Nephron progenitor cell (in vitro differentiated cells): ENCODE data around the gene TNFAIP8L1.

Experiments used
- DNase-seq: peaks from one replicate; pipeline ENCODE4 v3.0.0; 2021
- H3K27ac Mint-ChIP-seq: 2 replicates; pipeline ENCODE4 v1.8.0; 2021; ENCODE audit warnings: mild to moderate bottlenecking, moderate library complexity, mixed read lengths
- H3K27me3 Mint-ChIP-seq: 2 replicates; pipeline ENCODE4 v1.8.0; 2021; ENCODE audit warnings: mild to moderate bottlenecking, low read depth, mixed read lengths; ENCODE audit not compliant: poor library complexity
- H3K36me3 Mint-ChIP-seq: 2 replicates; pipeline ENCODE4 v1.8.0; 2021; ENCODE audit warnings: low read depth, mixed read lengths
- H3K4me1 Mint-ChIP-seq: 2 replicates; pipeline ENCODE4 v1.8.0; 2021; ENCODE audit warnings: mixed read lengths
- H3K4me3 Mint-ChIP-seq: 2 replicates; pipeline ENCODE4 v1.8.0; 2021; ENCODE audit warnings: mild to moderate bottlenecking, moderate library complexity, mixed read lengths
- H3K9me3 Mint-ChIP-seq: 2 replicates; pipeline ENCODE4 v1.8.0; 2021; ENCODE audit warnings: mild to moderate bottlenecking, moderate library complexity, mixed read lengths
- TF ChIP-seq, protein P1 (sequence below): fragments of 200-600 bp; sonication (generic); IDR thresholded peaks from 2 replicates; pipeline ENCODE4 v1.5.0; 2021; ENCODE audit warnings: antibody characterized with exemption

TNFAIP8L1 gene

DNA sequence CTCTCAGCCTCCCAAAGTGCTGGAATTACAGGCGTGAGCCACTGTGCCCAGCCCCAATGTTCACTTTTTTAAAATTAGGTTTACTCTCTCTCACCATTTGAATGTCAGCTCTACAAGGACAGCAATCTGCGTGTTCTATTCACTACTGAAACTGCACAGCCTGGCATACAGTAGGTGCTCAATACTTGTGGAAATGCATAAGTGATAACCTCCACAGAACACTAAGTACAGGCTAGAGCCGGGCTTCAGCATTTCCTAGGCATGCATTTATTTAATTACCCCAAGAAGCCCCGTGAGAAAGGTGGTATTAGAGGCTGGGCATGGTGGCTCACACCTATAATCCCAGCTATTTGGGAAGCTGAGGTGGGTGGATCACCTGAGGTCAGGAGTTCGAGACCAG is 33.1 kb upstream of the TNFAIP8L1 start:
- peaks cover 24% of the 10 kb centered on the region for H3K4me1 Mint-ChIP-seq
- H3K9me3 Mint-ChIP-seq: no peaks in the 10 kb centered on the region
- TF ChIP-seq, protein P1, sequence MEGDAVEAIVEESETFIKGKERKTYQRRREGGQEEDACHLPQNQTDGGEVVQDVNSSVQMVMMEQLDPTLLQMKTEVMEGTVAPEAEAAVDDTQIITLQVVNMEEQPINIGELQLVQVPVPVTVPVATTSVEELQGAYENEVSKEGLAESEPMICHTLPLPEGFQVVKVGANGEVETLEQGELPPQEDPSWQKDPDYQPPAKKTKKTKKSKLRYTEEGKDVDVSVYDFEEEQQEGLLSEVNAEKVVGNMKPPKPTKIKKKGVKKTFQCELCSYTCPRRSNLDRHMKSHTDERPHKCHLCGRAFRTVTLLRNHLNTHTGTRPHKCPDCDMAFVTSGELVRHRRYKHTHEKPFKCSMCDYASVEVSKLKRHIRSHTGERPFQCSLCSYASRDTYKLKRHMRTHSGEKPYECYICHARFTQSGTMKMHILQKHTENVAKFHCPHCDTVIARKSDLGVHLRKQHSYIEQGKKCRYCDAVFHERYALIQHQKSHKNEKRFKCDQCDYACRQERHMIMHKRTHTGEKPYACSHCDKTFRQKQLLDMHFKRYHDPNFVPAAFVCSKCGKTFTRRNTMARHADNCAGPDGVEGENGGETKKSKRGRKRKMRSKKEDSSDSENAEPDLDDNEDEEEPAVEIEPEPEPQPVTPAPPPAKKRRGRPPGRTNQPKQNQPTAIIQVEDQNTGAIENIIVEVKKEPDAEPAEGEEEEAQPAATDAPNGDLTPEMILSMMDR: no peak
- H3K27ac Mint-ChIP-seq: no peak overlapping the region
- no peak overlapping the region for H3K4me3 Mint-ChIP-seq
- DNase-seq: no peak
- H3K27me3 Mint-ChIP-seq: peaks cover 23% of the 10 kb centered on the region
- H3K36me3 Mint-ChIP-seq: no peaks in the 10 kb centered on the region

DNA sequence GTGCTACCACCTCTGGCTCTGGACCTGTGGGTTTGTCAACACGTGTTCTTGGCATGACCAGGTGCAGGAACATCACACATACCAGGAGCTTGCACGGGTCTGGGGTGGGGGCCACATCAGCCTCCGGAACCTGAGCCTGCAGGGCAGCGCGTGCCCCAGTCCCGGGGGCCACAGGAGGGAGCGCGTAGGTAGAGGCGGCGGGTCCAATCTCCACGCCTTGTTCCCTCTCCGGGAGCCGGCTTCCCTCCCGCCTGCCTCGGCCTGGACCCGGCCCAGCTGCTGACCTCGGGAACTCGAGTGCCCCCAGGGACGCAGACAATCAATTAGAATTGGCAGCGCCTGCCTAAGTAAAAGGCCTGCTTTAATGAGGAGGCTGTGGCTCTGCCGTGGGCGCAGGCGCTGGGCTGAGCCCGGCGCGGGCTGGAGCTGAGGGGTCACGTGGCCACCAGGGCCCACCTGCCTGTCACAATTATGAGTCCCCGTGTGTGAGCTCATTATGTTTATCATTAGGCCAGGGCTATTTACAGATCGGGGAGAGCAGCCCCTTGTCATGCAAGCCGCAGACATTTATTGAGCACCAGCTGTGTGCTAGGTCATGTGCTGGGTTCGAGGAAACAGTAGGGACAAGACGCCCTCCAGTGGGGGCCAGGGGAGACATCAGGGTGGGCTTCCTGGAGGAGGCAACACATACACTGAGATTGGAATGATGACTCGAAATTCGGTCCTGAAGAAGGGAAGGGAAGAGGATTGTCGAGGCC is 32.2 kb upstream of the TNFAIP8L1 start:
- Mint-ChIP-seq H3K4me1 (peaks cover 24% of the 10 kb centered on the region), H3K36me3 (no peaks in the 10 kb centered on the region), H3K9me3 (peaks cover 3% of the 10 kb centered on the region), H3K4me3 (no peak overlapping the region), H3K27me3 (peaks cover 27% of the 10 kb centered on the region), H3K27ac (no peak overlapping the region)
- DNase-seq: peak; percentile 88
- TF ChIP-seq, protein P1: no peak

DNA sequence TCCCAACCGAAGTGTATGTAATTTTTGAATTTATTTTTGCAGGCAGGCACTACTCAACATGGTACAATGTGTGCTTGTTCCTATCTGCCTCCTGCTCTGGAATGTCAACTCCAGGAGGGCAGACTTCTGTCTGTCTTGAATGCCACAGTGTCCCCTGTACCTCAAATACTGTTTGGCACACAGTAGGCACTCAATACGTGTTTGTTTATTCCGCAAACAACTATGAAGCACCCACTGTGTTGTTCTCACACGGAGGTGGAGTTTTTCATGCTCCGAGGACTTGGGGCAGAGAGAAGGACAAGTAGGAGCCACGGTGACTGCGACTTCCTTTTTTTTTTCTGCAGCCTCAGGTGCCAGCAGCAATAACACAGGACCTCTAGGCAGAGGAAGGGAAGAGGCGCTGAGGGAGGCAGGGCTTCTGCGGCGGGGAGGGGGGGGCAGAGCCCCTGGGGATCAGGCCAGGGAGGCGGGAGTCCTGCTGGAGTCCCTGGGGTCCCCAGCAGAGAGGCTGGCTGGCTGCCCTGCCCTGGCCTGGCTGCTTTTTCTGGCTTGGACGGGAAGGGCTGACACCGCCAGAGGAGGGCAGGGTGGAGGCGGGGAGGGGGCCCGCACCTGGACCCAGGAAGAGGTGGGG is 29.3 kb upstream of the TNFAIP8L1 start:
- peak; percentile 30 for DNase-seq
- TF ChIP-seq, protein P1: no peak
- H3K9me3 Mint-ChIP-seq: peaks cover 11% of the 10 kb centered on the region
- no peak overlapping the region for H3K27ac Mint-ChIP-seq
- H3K27me3 Mint-ChIP-seq: peaks cover 26% of the 10 kb centered on the region
- no peaks in the 10 kb centered on the region for H3K36me3 Mint-ChIP-seq
- H3K4me1 Mint-ChIP-seq: peaks cover 36% of the 10 kb centered on the region
- H3K4me3 Mint-ChIP-seq: peak overlapping the region; percentile 15

DNA sequence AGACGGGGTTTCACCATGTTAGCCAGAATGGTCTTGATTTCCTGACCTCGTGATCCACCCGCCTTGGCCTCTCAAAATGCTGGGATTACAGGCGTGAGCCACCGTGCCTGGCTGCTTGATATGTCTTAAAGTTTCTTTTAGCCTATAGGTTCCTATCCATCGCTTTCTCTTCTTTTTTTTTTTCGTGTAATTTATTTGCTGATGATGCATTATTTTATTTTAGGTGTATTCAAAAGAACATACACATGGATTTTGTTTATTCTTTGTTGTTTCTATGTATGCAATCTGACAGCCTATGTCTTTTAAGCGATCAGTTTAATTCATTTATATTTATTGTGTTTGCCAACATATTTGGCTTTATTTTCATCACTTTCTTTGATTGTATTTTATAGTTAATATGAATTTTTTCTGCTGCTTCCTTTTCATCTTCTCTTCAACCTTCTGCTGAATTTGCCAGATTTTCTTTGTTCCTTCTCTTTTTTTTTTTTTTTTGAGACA is 26.0 kb upstream of the TNFAIP8L1 start:
- Mint-ChIP-seq H3K9me3 (peaks cover 11% of the 10 kb centered on the region), H3K4me1 (peaks cover 49% of the 10 kb centered on the region), H3K27me3 (peaks cover 41% of the 10 kb centered on the region), H3K36me3 (no peaks in the 10 kb centered on the region), H3K27ac (no peak overlapping the region), H3K4me3 (no peak overlapping the region)
- DNase-seq: no peak
- TF ChIP-seq, protein P1: no peak

DNA sequence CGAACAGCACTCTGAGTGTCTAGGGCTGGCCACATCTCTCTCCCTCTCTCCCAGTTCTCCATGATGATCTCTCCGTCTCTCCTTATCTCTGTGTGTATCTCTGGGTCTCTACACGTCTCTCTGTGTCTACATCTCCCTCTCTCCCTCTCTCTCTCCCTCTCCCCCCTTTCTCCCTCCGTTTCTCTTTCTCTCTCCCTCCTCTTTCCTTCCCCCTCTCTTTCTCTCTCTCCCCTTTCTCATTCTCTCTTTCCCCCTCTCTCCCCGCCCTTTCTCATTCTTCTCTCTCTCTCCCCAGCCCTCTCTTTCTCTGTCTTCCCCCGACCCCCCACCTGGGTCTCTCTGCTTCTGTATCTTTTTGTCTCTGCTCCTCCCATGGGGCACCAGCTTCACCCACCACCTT is 21.3 kb upstream of the TNFAIP8L1 start:
- Mint-ChIP-seq H3K36me3 (no peaks in the 10 kb centered on the region), H3K9me3 (peaks cover 8% of the 10 kb centered on the region), H3K4me1 (peaks cover 61% of the 10 kb centered on the region), H3K27ac (no peak overlapping the region), H3K27me3 (peaks cover 39% of the 10 kb centered on the region), H3K4me3 (no peak overlapping the region)
- TF ChIP-seq, protein P1: no peak
- DNase-seq: no peak
